Vagina (tissue), 2 donors: ENCODE results near the gene F8.

ENCODE experiments used
- CTCF ChIP-seq, 3 experiments: fragments of 450-650 bp in 2 of 3; fragments of 200-600 bp in 1 of 3; sonication (generic) in 1 of 3; IDR thresholded peaks; one replicate each; pipeline ENCODE4 v1.5.1; 2017 to 2019; ENCODE audit warnings: antibody characterized with exemption in 3 of 3, mild to moderate bottlenecking in 2 of 3, moderate library complexity in 2 of 3
- POLR2A ChIP-seq, 2 donors: fragments of 450-650 bp; IDR thresholded peaks; one replicate each; pipeline ENCODE4 v1.6.1; 2017; ENCODE audit warnings: antibody characterized with exemption in 2 of 2, mild to moderate bottlenecking in 2 of 2, moderate library complexity in 2 of 2
- POLR2AphosphoS5 ChIP-seq, 2 donors: sonication (generic); formaldehyde crosslinking; IDR thresholded peaks; one replicate each; pipeline ENCODE4 v1.9.0; 2017; ENCODE audit warnings: antibody characterized with exemption in 2 of 2, mild to moderate bottlenecking in 2 of 2, low read depth in 1 of 2; ENCODE audit not compliant: insufficient read depth in 1 of 2

- no peak for TF ChIP-seq CTCF (IDR thresholded peaks at IDR 0.05)
- no peak for TF ChIP-seq POLR2A (IDR thresholded peaks at IDR 0.05)
- no peak for TF ChIP-seq POLR2AphosphoS5 (IDR thresholded peaks at IDR 0.05; ENCODE audit: insufficient read depth in 1 of 2, low read depth in 1 of 2)
Observed at GRCh38 chrX:155053656-155054055, 31.1 kb upstream of the F8 start.
